ENCODE measurements around the gene IPCEF1.

IPCEF1 gene

DNA sequence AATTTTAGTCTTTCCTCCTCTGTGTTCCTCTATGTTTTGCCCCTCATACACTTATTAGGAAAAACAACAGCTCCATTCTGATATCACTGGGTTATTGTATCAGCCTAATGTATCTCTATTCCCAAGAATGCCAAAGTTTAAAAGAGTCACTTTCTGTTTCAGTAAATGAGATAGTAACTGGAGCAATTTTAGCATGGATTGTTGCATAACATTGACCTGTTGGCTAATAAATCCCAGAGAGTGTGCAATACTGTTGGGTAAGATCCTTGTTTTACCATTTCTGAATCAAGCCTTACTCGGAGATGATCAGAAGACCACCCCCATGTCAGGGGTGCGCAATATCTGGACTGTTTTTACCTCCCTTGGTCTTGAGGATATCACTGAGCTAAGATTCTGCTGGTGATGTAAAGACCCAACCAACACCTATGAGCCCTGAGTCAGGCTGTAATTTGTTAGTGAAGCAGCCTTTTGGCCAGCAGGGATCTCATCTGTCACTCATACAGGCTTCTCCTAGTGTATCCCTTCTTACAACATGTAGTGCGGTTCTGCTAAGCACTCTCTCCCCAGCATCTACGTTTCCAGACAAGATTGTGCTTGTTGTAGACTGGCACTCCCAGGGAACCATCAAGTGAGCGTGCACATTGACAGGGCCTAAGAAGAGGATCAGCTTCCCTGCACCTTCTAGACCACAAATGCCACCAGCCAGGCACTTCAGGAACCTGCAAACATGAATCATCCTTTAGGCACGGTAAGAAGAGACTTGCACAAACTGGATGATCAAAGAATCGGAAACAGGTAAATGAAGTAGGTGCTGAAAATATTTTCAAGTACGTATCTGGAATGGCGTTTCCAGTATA is 11.5 kb upstream of the IPCEF1 start:
- Histone ChIP-seq H3K27ac (ENCODE audit: low read depth, low read length) (no peak overlapping the region), H3K4me3 (ENCODE audit: low read length) (no peak overlapping the region), H3K27me3 (ENCODE audit: control insufficient read depth, insufficient read depth, low read length) (no peaks in the 10 kb centered on the region)

DNA sequence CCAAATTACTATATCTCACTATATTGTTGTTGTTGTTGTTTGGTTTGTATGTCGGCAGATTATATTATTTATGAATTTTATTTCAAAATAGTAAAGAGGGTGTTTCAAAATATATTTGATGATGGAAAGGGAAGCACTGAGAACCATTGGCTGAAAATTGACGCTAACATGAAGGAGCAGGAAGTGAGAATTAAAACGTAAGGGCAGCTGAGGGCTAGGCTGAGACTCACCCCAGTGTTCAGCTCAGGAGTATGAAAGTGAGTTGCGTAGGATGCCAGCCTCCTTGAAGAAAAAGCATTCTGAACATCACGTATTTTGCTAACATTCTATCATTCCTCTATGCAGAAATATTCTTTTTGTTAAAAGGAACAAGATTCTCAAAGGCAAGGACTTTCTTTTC is 10.7 kb upstream of the IPCEF1 start:
- Histone ChIP-seq H3K36me3 (ENCODE audit: control insufficient read depth, insufficient read depth, low read length) (no peaks in the 10 kb centered on the region), H3K9ac (ENCODE audit: low read length) (no peak overlapping the region), H3K4me3 (ENCODE audit: low read length) (no peak overlapping the region), H3K27ac (ENCODE audit: low read depth, low read length) (no peak overlapping the region), H3K4me1 (ENCODE audit: control insufficient read depth, insufficient read depth, low read length) (no peaks in the 10 kb centered on the region), H3K27me3 (ENCODE audit: control insufficient read depth, insufficient read depth, low read length) (no peaks in the 10 kb centered on the region)

More for the DNA sequence above, 11.5 kb upstream of the IPCEF1 start:
- H3K4me1 ChIP-seq (ENCODE audit: control insufficient read depth, insufficient read depth, low read length): no peaks in the 10 kb centered on the region
- H3K9ac ChIP-seq (ENCODE audit: low read length): no peak overlapping the region
- no peaks in the 10 kb centered on the region for H3K36me3 ChIP-seq (ENCODE audit: control insufficient read depth, insufficient read depth, low read length)

DNA sequence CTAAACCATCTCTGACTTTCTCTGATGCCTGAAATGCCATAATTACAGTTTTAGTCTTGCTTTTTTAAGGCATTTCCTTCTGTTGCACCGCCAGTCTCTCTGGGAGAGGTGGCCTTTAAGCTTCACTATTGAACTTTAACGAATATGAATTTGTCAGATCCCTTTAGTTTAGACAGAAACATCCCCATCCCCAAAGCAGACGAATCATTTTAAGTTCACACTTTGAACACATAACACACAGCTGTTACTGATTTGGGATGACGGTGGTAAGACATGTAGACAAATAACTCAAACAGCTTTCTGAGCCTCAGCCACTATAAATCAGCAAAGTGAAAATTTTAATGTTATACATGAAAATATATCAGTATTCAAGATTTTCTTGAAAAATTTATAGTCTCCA is 7.2 kb upstream of the IPCEF1 start:
- H3K27ac ChIP-seq (ENCODE audit: low read depth, low read length): no peak overlapping the region
- H3K27me3 ChIP-seq (ENCODE audit: control insufficient read depth, insufficient read depth, low read length): no peaks in the 10 kb centered on the region
- H3K36me3 ChIP-seq (ENCODE audit: control insufficient read depth, insufficient read depth, low read length): no peaks in the 10 kb centered on the region
- no peaks in the 10 kb centered on the region for H3K4me1 ChIP-seq (ENCODE audit: control insufficient read depth, insufficient read depth, low read length)
- no peak overlapping the region for H3K4me3 ChIP-seq (ENCODE audit: low read length)
- H3K9ac ChIP-seq (ENCODE audit: low read length): no peak overlapping the region

DNA sequence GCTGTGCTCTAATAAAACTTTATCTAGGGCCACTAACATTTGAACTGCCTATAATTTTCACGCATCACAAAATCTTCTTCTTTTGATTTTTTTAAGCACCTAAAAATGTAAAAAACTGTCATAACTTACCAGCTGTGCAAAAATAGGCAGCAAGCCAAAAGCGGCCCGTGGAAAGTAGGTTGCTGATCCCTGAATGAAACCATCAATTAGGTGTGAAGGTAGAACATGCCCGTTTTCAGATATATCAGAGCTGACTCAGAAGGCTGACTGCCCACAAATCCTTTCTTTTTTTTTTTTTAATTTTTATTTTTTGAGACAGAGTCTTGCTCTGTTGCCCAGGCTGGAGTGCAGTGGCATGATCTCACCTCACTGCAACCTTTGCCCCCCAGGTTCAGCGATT is 4.9 kb upstream of the IPCEF1 start:
- Histone ChIP-seq H3K4me1 (ENCODE audit: control insufficient read depth, insufficient read depth, low read length) (no peaks in the 10 kb centered on the region), H3K4me3 (ENCODE audit: low read length) (no peak overlapping the region), H3K27ac (ENCODE audit: low read depth, low read length) (no peak overlapping the region), H3K36me3 (ENCODE audit: control insufficient read depth, insufficient read depth, low read length) (no peaks in the 10 kb centered on the region), H3K27me3 (ENCODE audit: control insufficient read depth, insufficient read depth, low read length) (no peaks in the 10 kb centered on the region), H3K9ac (ENCODE audit: low read length) (no peak overlapping the region)

DNA sequence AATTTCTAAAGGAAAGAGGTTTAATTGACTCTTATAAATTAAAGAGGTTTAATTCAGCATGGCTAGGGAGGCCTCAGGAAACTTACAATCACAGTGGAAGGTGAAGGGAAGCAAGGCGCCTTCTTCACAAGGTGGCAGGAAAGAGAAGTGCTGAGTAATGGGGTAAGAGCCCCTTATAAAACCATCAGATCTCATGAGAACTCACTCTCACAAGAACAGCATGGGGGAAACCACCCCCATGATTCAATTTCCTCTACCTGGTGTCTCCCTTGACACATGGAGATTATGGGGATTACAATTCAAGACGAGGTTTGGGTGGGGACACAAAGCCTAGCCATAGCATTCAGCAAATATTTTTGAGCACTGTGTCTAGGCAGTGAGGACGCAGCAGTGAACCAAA is 3.9 kb upstream of the IPCEF1 start:
- Histone ChIP-seq H3K4me1 (ENCODE audit: control insufficient read depth, insufficient read depth, low read length) (no peaks in the 10 kb centered on the region), H3K9ac (ENCODE audit: low read length) (no peak overlapping the region), H3K36me3 (ENCODE audit: control insufficient read depth, insufficient read depth, low read length) (no peaks in the 10 kb centered on the region), H3K27ac (ENCODE audit: low read depth, low read length) (no peak overlapping the region), H3K27me3 (ENCODE audit: control insufficient read depth, insufficient read depth, low read length) (no peaks in the 10 kb centered on the region), H3K4me3 (ENCODE audit: low read length) (no peak overlapping the region)

DNA sequence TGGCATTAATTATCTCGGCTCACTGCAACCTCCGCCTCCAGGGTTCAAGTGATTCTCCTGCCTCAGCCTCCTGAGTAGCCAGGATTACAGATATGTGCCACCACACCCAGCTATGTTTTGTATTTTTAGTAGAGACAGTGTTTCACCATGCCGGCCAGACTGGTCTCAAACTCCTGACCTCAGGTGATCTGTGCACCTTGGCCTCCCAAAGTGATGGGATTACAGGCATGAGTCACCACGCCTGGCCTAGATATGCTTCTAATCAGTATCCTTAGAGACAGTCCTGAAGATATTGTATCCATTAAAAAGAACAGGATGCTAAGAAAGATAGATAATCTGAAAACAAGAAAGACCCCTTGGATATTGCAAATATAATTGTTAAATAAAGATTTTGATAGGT is 3.1 kb upstream of the IPCEF1 start:
- H3K4me3 ChIP-seq (ENCODE audit: low read length): no peak overlapping the region
- no peaks in the 10 kb centered on the region for H3K4me1 ChIP-seq (ENCODE audit: control insufficient read depth, insufficient read depth, low read length)
- no peak overlapping the region for H3K9ac ChIP-seq (ENCODE audit: low read length)
- no peaks in the 10 kb centered on the region for H3K36me3 ChIP-seq (ENCODE audit: control insufficient read depth, insufficient read depth, low read length)
- H3K27ac ChIP-seq (ENCODE audit: low read depth, low read length): no peak overlapping the region
- H3K27me3 ChIP-seq (ENCODE audit: control insufficient read depth, insufficient read depth, low read length): no peaks in the 10 kb centered on the region

- H3K4me1 ChIP-seq (ENCODE audit: control insufficient read depth, insufficient read depth, low read length): no peaks in the 10 kb centered on the region
- H3K36me3 ChIP-seq (ENCODE audit: control insufficient read depth, insufficient read depth, low read length): no peaks in the 10 kb centered on the region
- no peak overlapping the region for H3K9ac ChIP-seq (ENCODE audit: low read length)
- no peak overlapping the region for H3K27ac ChIP-seq (ENCODE audit: low read depth, low read length)
- no peaks in the 10 kb centered on the region for H3K27me3 ChIP-seq (ENCODE audit: control insufficient read depth, insufficient read depth, low read length)
- no peak overlapping the region for H3K4me3 ChIP-seq (ENCODE audit: low read length)
Observed at GRCh38 chr6:154359161-154359574, 2.6 kb upstream of the IPCEF1 start.

- no peak overlapping the region for H3K27ac ChIP-seq (ENCODE audit: low read depth, low read length)
Observed at GRCh38 chr6:154358019-154358545, 1.5 kb upstream of the IPCEF1 start.

GRCh38 chr6:154356113-154356512 is 490 bp downstream of the IPCEF1 start:
- Histone ChIP-seq H3K9ac (ENCODE audit: low read length) (no peak overlapping the region), H3K4me1 (ENCODE audit: control insufficient read depth, insufficient read depth, low read length) (no peaks in the 10 kb centered on the region), H3K36me3 (ENCODE audit: control insufficient read depth, insufficient read depth, low read length) (no peaks in the 10 kb centered on the region), H3K27me3 (ENCODE audit: control insufficient read depth, insufficient read depth, low read length) (no peaks in the 10 kb centered on the region), H3K4me3 (ENCODE audit: low read length) (no peak overlapping the region), H3K27ac (ENCODE audit: low read depth, low read length) (no peak overlapping the region)

More at GRCh38 chr6:154358019-154358545, 1.5 kb upstream of the IPCEF1 start:
- Histone ChIP-seq H3K27me3 (ENCODE audit: control insufficient read depth, insufficient read depth, low read length) (no peaks in the 10 kb centered on the region), H3K4me1 (ENCODE audit: control insufficient read depth, insufficient read depth, low read length) (no peaks in the 10 kb centered on the region), H3K36me3 (ENCODE audit: control insufficient read depth, insufficient read depth, low read length) (no peaks in the 10 kb centered on the region), H3K9ac (ENCODE audit: low read length) (no peak overlapping the region), H3K4me3 (ENCODE audit: low read length) (no peak overlapping the region)

DNA sequence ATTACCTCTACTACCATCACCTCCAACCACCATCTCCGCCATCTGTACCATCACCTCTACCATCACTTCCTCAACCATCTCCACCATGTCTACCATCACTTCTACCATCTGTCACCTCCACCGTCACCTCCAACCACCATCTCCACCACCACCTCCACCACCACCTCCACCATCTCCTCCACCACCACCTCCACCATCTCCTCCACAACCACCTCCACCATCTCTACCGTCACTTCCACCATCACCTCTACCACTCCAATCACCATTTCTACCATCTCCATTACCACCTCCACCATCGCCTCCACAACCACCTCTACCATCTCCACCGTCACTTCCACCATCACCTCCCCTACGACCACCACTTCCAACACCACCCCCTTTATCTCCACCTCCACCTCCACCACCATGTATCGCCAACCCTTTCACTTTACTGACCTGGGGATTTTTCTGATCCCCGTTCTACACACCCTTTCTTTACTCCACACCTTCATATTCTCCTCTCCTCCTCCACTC is 2.3 kb downstream of the IPCEF1 start:
- Histone ChIP-seq H3K36me3 (ENCODE audit: control insufficient read depth, insufficient read depth, low read length) (no peaks in the 10 kb centered on the region), H3K4me1 (ENCODE audit: control insufficient read depth, insufficient read depth, low read length) (no peaks in the 10 kb centered on the region), H3K27ac (ENCODE audit: low read depth, low read length) (no peak overlapping the region), H3K9ac (ENCODE audit: low read length) (no peak overlapping the region), H3K4me3 (ENCODE audit: low read length) (no peak overlapping the region), H3K27me3 (ENCODE audit: control insufficient read depth, insufficient read depth, low read length) (no peaks in the 10 kb centered on the region)

DNA sequence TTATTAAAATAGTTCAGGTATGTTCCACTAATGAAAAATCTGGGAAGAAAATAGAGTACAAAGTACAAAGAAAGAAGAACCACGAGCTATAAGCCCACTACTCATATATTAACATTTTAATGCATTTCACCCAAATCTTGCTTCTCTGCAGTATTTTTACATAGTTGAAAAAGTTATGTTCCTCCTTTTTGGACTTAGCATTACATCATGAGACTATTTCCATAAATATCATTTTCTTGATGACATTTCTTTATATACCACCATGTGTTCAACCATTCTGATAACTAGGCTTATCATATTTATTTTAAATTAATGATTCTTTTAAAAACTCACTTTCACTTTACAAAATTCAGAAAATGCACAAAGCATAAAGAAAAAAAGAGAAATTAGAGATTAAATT is 3.0 kb downstream of the IPCEF1 start:
- H3K4me3 ChIP-seq (ENCODE audit: low read length): no peak overlapping the region
- no peaks in the 10 kb centered on the region for H3K36me3 ChIP-seq (ENCODE audit: control insufficient read depth, insufficient read depth, low read length)
- H3K27me3 ChIP-seq (ENCODE audit: control insufficient read depth, insufficient read depth, low read length): no peaks in the 10 kb centered on the region
- H3K27ac ChIP-seq (ENCODE audit: low read depth, low read length): no peak overlapping the region
- no peak overlapping the region for H3K9ac ChIP-seq (ENCODE audit: low read length)
- H3K4me1 ChIP-seq (ENCODE audit: control insufficient read depth, insufficient read depth, low read length): no peaks in the 10 kb centered on the region

DNA sequence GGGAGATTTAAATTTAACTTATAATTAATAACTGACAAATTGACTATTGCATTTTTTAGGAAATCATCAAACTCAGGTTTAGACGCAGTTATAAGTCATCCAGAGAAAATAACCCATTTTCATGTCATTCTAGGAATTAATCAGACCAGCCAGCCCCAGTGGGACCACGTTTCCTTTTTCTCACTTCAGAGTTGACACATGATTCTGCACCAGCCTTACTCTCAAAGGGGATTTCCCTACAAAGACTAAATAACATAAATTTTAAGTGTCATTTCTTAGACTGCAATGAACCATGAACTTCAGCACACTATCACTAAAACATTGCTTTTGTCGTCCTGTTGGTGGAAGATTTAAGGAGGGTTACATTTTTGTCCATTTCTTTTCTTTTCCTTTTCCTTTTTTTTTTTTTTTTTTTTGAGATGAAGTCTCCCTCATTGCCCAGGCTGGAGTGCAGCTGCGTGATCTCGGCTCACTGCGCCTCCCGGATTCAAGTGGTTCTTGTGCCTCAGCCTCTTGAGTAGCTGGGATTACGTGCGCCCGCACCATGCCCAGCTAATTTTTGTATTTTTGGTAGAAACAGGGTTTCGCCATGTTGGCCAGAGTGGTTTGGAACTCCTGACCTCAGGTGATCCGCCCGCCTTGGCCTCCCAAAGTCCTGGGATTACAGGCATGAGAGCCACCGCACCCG is 3.6 kb downstream of the IPCEF1 start:
- Histone ChIP-seq H3K27me3 (ENCODE audit: control insufficient read depth, insufficient read depth, low read length) (no peaks in the 10 kb centered on the region), H3K36me3 (ENCODE audit: control insufficient read depth, insufficient read depth, low read length) (no peaks in the 10 kb centered on the region), H3K4me1 (ENCODE audit: control insufficient read depth, insufficient read depth, low read length) (no peaks in the 10 kb centered on the region), H3K4me3 (ENCODE audit: low read length) (no peak overlapping the region), H3K27ac (ENCODE audit: low read depth, low read length) (no peak overlapping the region), H3K9ac (ENCODE audit: low read length) (no peak overlapping the region)
